Activated T-cell treated with anti-CD3 and anti-CD28 coated beads for 48 hours (primary cell): ENCODE data around the gene RAPGEF2.
"Not testable (repeated sequence)": the region's sequence is repeated elsewhere in the genome, so short reads cannot be mapped to it uniquely, and the experiment has no call there.

Experiments
- DNase-seq: peaks from one replicate; pipeline ENCODE4 v3.0.0-alpha.2; 2020; ENCODE audit warnings: low read depth

Gene RAPGEF2

GRCh38 chr4:159315879-159316278 is 213.0 kb downstream of the RAPGEF2 start:
- not testable (repeated sequence) for DNase-seq

- DNase-seq: no peak
These were observed 214.3 kb downstream of the RAPGEF2 start for GRCh38 chr4:159317203-159317602.

- no peak for DNase-seq
These were observed 216.1 kb downstream of the RAPGEF2 start for GRCh38 chr4:159319027-159319426.

GRCh38 chr4:159326480-159326879 is 223.6 kb downstream of the RAPGEF2 start:
- DNase-seq: no peak

GRCh38 chr4:159328766-159329165 is 225.9 kb downstream of the RAPGEF2 start:
- DNase-seq: no peak

GRCh38 chr4:159334461-159334860 is 231.6 kb downstream of the RAPGEF2 start:
- no peak for DNase-seq

- no peak for DNase-seq
These were observed 234.2 kb downstream of the RAPGEF2 start for GRCh38 chr4:159337041-159337440.

- no peak for DNase-seq
These were observed 238.6 kb downstream of the RAPGEF2 start for GRCh38 chr4:159341522-159341921.

GRCh38 chr4:159342374-159342773 is 239.5 kb downstream of the RAPGEF2 start:
- DNase-seq: no peak

- DNase-seq: no peak
These were observed 240.2 kb downstream of the RAPGEF2 start for GRCh38 chr4:159343116-159343515.

GRCh38 chr4:159344877-159345276 is 242.0 kb downstream of the RAPGEF2 start:
- DNase-seq: no peak

- no peak for DNase-seq
These were observed 243.8 kb downstream of the RAPGEF2 start for GRCh38 chr4:159346681-159347080.

- DNase-seq: no peak
These were observed 244.9 kb downstream of the RAPGEF2 start for GRCh38 chr4:159347813-159348212.

GRCh38 chr4:159349332-159349731 is 246.5 kb downstream of the RAPGEF2 start:
- DNase-seq: no peak

GRCh38 chr4:159352609-159353008 is 249.7 kb downstream of the RAPGEF2 start:
- no peak for DNase-seq

- no peak for DNase-seq
These were observed 250.7 kb downstream of the RAPGEF2 start for GRCh38 chr4:159353422-159354116.

GRCh38 chr4:159355466-159355865 is 252.6 kb downstream of the RAPGEF2 start:
- DNase-seq: no peak

- no peak for DNase-seq
These were observed 254.5 kb downstream of the RAPGEF2 start for GRCh38 chr4:159357350-159357749.

GRCh38 chr4:159358226-159358625 is 255.3 kb downstream of the RAPGEF2 start:
- DNase-seq: no peak

GRCh38 chr4:159360549-159360948 is 257.7 kb downstream of the RAPGEF2 start:
- DNase-seq: no peak

GRCh38 chr4:159363361-159363760 is 260.5 kb downstream of the RAPGEF2 start:
- no peak for DNase-seq

- no peak for DNase-seq
These were observed 264.3 kb downstream of the RAPGEF2 start for GRCh38 chr4:159366966-159367780.

- no peak for DNase-seq
These were observed 264.9 kb downstream of the RAPGEF2 start for GRCh38 chr4:159367781-159368080.

- no peak for DNase-seq
These were observed 265.4 kb downstream of the RAPGEF2 start for GRCh38 chr4:159368320-159368719.
